ENCODE results near the gene NPTX1. TPM values are rescaled to one million over a fixed set of nuclear protein-coding genes. Genes with fewer than 3 reads are reported as not detected.

NPTX1 gene
- 1.3 TPM for polyA plus RNA-seq (2013, experiment 1 of 2)
- polyA plus RNA-seq (2013, experiment 2 of 2), result 1.5 TPM

GRCh38 chr17:80475910-80476876 lies at the start of gene NPTX1:
TSS of gene NPTX1 (minus strand) at chr17:80476607. CDS start at chr17:80476446, 161 bp downstream.
- H2AK5ac ChIP-seq (ENCODE audit: low read length, severe bottlenecking), result no peak within 1 kb of the TSS
- H3K79me1 ChIP-seq (replicated peaks; ENCODE audit: low read length, poor library complexity, severe bottlenecking), result no peaks in the 10 kb centered on the region
- H3K4ac ChIP-seq (ENCODE audit: low read depth in 1 of 2, low read length in 2 of 2), result no peak within 1 kb of the TSS
- no peak within 1 kb of the TSS for H3K18ac ChIP-seq (ENCODE audit: low read depth in 1 of 2, low read length in 2 of 2)
- H2BK15ac ChIP-seq (ENCODE audit: low read depth, poor library complexity, severe bottlenecking), result no peak within 1 kb of the TSS
- H2BK5ac ChIP-seq (ENCODE audit: low read depth, low read length, poor library complexity, severe bottlenecking), result no peak within 1 kb of the TSS
- H2BK12ac ChIP-seq (ENCODE audit: low read length in 2 of 2), result no peak within 1 kb of the TSS
- no peaks in the 10 kb centered on the region for H3K36me3 ChIP-seq (ENCODE audit: control insufficient read depth in 1 of 2, insufficient read depth in 2 of 2, low read depth in 1 of 2, low read length in 2 of 2)
- H2BK120ac ChIP-seq (ENCODE audit: low read depth, low read length), result no peak within 1 kb of the TSS
- H3K14ac ChIP-seq (ENCODE audit: low read length in 2 of 2), result no peak within 1 kb of the TSS
- H3K9ac ChIP-seq (ENCODE audit: low read length), result no peak within 1 kb of the TSS
- H3K23ac ChIP-seq (ENCODE audit: low read length in 2 of 2), result peak within 1 kb of the TSS in 1 of 2 experiments; percentile 30
- peaks cover 79 to 88% of the 10 kb centered on the region in 2 experiments for H3K27me3 ChIP-seq (ENCODE audit: control insufficient read depth in 1 of 2, insufficient read depth in 1 of 2, low read length in 2 of 2)
- peak within 1 kb of the TSS; percentile 43 for H4K8ac ChIP-seq (ENCODE audit: low read length)
- no peak within 1 kb of the TSS for H3K27ac ChIP-seq (ENCODE audit: low read length, poor library complexity, severe bottlenecking)
- 1% methylated on average over 68 of the region's 136 CpGs for WGBS
- no peak within 1 kb of the TSS for H4K91ac ChIP-seq (ENCODE audit: low read length)
- DNase-seq, result no peak
- H3K4me3 ChIP-seq (ENCODE audit: insufficient read depth in 1 of 2, low read depth in 1 of 2, low read length in 2 of 2), result peak within 1 kb of the TSS; percentile 35 to 66
- no peak within 1 kb of the TSS for H2AFZ ChIP-seq (ENCODE audit: low read depth, low read length)
- H3K4me2 ChIP-seq (ENCODE audit: low read length, poor library complexity, severe bottlenecking), result peak within 1 kb of the TSS; percentile 80
- H3K9me3 ChIP-seq (ENCODE audit: control insufficient read depth, low read length), result no peaks in the 10 kb centered on the region
- H3K4me1 ChIP-seq (ENCODE audit: control insufficient read depth, insufficient read depth, low read depth, low read length), result peaks cover 44% of the 10 kb centered on the region

DNA sequence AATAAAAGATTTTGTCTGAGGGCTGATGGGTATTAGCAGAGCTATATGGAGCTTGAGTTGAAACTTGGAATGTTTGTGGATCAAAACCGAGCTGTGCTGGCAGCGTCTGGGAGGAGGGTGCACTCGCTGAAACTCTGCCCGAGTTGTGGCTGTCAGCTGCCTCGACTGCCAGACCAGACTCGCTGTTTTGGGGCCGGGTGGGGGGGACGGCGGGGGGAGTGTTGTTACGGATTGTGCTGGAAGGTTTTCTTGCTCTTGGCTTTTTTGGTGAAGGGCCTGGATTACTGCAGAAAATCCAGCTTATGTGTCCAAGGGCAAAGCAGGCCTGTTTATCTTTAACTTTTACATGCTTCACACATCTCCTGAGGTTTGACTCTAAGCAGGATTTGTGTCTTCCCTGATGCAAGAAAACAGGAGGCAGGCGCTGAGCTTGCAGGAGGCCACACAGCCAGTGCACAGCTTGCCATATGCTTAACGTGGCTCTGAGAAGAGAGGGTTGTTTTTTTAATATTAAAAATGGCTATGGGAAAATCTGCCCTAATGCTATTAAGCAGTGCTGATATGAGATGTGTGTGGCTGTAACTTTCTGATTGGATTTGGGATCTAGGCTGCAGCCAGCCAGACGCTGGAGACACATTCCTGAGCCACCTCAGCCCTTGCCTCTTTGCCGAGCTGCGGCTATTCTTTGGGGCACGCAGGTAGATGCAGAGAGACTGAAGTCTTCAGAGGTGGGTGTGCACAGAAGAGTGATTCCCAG lies 47.7 kb upstream of the NPTX1 start:
- Histone ChIP-seq H2BK120ac (ENCODE audit: low read depth, low read length) (no peak overlapping the region), H3K27ac (ENCODE audit: low read length, poor library complexity, severe bottlenecking) (no peak overlapping the region), H3K4me2 (ENCODE audit: low read length, poor library complexity, severe bottlenecking) (no peak overlapping the region)

DNA sequence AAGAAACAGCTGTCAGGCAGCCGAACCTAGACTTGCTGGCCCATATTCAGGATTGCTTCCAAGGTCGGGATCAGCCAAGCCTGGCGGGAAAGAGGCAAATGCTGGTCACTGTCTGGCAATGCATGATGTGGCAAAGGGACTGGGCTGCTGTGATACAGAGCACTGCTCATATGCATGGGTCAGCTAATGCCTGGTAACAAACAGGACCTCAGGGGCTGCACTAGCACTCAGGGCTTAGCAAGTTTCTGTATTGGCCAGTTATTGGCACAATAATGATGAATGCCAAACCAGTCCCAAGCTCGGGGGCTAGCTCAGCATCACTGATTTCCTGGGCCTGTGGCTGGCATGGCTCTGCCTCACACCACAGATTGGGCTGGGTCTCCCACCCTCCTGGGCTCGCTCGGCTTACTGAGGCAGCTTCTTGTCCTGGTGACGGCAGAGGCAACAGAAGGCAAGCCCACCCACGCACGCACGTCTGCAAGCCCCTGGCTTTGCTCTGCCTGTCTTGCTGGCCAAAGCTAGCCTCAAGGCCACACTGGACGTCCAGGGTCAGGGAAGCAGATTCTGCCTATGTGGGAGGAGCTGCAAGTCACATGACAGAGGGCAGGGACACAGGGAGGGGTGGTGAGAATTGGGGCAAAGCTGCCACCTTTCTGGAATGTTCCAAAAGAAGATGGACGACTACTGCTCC lies 46.8 kb upstream of the NPTX1 start:
- H2BK5ac ChIP-seq (ENCODE audit: low read depth, low read length, poor library complexity, severe bottlenecking), result no peak overlapping the region
- WGBS, result 86% methylated on average over 12 of the region's 12 CpGs
- H3K23ac ChIP-seq (ENCODE audit: low read length in 2 of 2), result no peak overlapping the region
- H3K14ac ChIP-seq (ENCODE audit: low read length in 2 of 2), result no peak overlapping the region
- H2BK12ac ChIP-seq (ENCODE audit: low read length in 2 of 2), result no peak overlapping the region
- no peaks in the 10 kb centered on the region for H3K79me1 ChIP-seq (replicated peaks; ENCODE audit: low read length, poor library complexity, severe bottlenecking)
- H3K9ac ChIP-seq (ENCODE audit: low read length), result no peak overlapping the region
- H4K91ac ChIP-seq (ENCODE audit: low read length), result no peak overlapping the region
- no peak overlapping the region for H3K4ac ChIP-seq (ENCODE audit: low read depth in 1 of 2, low read length in 2 of 2)
- no peak overlapping the region for H2AK5ac ChIP-seq (ENCODE audit: low read length, severe bottlenecking)
- no peak overlapping the region for H3K4me2 ChIP-seq (ENCODE audit: low read length, poor library complexity, severe bottlenecking)
- no peak overlapping the region for H3K18ac ChIP-seq (ENCODE audit: low read depth in 1 of 2, low read length in 2 of 2)
- H3K36me3 ChIP-seq (ENCODE audit: control insufficient read depth in 1 of 2, insufficient read depth in 2 of 2, low read depth in 1 of 2, low read length in 2 of 2), result no peaks in the 10 kb centered on the region
- H2AFZ ChIP-seq (ENCODE audit: low read depth, low read length), result no peak overlapping the region
- peaks cover 3% of the 10 kb centered on the region for H3K9me3 ChIP-seq (ENCODE audit: control insufficient read depth, low read length)
- DNase-seq, result no peak
- H3K27me3 ChIP-seq (ENCODE audit: control insufficient read depth in 1 of 2, insufficient read depth in 1 of 2, low read length in 2 of 2), result peaks cover 0 to 63% of the 10 kb centered on the region in 2 experiments
- H2BK120ac ChIP-seq (ENCODE audit: low read depth, low read length), result no peak overlapping the region
- no peak overlapping the region for H3K27ac ChIP-seq (ENCODE audit: low read length, poor library complexity, severe bottlenecking)
- H3K4me1 ChIP-seq (ENCODE audit: control insufficient read depth, insufficient read depth, low read depth, low read length), result peaks cover 14% of the 10 kb centered on the region
- no peak overlapping the region for H4K8ac ChIP-seq (ENCODE audit: low read length)
- no peak overlapping the region for H2BK15ac ChIP-seq (ENCODE audit: low read depth, poor library complexity, severe bottlenecking)
- no peak overlapping the region for H3K4me3 ChIP-seq (ENCODE audit: insufficient read depth in 1 of 2, low read depth in 1 of 2, low read length in 2 of 2)

More for the DNA sequence above, 47.7 kb upstream of the NPTX1 start:
- WGBS, result 72% methylated on average over 16 of the region's 16 CpGs
- peaks cover 14% of the 10 kb centered on the region for H3K4me1 ChIP-seq (ENCODE audit: control insufficient read depth, insufficient read depth, low read depth, low read length)
- H3K79me1 ChIP-seq (replicated peaks; ENCODE audit: low read length, poor library complexity, severe bottlenecking), result no peaks in the 10 kb centered on the region
- H4K8ac ChIP-seq (ENCODE audit: low read length), result no peak overlapping the region
- H3K23ac ChIP-seq (ENCODE audit: low read length in 2 of 2), result no peak overlapping the region
- H3K4ac ChIP-seq (ENCODE audit: low read depth in 1 of 2, low read length in 2 of 2), result no peak overlapping the region
- H2BK5ac ChIP-seq (ENCODE audit: low read depth, low read length, poor library complexity, severe bottlenecking), result no peak overlapping the region
- peaks cover 0 to 68% of the 10 kb centered on the region in 2 experiments for H3K27me3 ChIP-seq (ENCODE audit: control insufficient read depth in 1 of 2, insufficient read depth in 1 of 2, low read length in 2 of 2)
- H2AK5ac ChIP-seq (ENCODE audit: low read length, severe bottlenecking), result no peak overlapping the region
- no peak for DNase-seq
- H3K18ac ChIP-seq (ENCODE audit: low read depth in 1 of 2, low read length in 2 of 2), result no peak overlapping the region
- no peak overlapping the region for H3K14ac ChIP-seq (ENCODE audit: low read length in 2 of 2)
- H2BK15ac ChIP-seq (ENCODE audit: low read depth, poor library complexity, severe bottlenecking), result no peak overlapping the region
- H3K9me3 ChIP-seq (ENCODE audit: control insufficient read depth, low read length), result peaks cover 3% of the 10 kb centered on the region
- H4K91ac ChIP-seq (ENCODE audit: low read length), result no peak overlapping the region
- no peak overlapping the region for H3K4me3 ChIP-seq (ENCODE audit: insufficient read depth in 1 of 2, low read depth in 1 of 2, low read length in 2 of 2)
- H3K9ac ChIP-seq (ENCODE audit: low read length), result no peak overlapping the region
- H2AFZ ChIP-seq (ENCODE audit: low read depth, low read length), result no peak overlapping the region
- H3K36me3 ChIP-seq (ENCODE audit: control insufficient read depth in 1 of 2, insufficient read depth in 2 of 2, low read depth in 1 of 2, low read length in 2 of 2), result no peaks in the 10 kb centered on the region
- no peak overlapping the region for H2BK12ac ChIP-seq (ENCODE audit: low read length in 2 of 2)

Measured in mesenchymal stem cell (in vitro differentiated cells and primary cell).